Right atrium auricular region (tissue), 2 donors: ENCODE data around the gene C12orf76. TPM values are rescaled to one million over a fixed set of nuclear protein-coding genes. Genes with fewer than 3 reads are reported as not detected.

ENCODE experiments used
- DNase-seq: peaks from one replicate; pipeline ENCODE4 v3.0.0-alpha.2; 2019; ENCODE audit warnings: low spot score
- H3K27ac ChIP-seq, 2 donors: fragments of 200-600 bp; sonication (generic); 1 replicate in 1 of 2; 2 replicates in 1 of 2; pipeline ENCODE4 v1.5.1; 2016 to 2019
- H3K27me3 ChIP-seq, 2 donors: fragments of 200-600 bp; sonication (generic); one replicate each; pipeline versions ENCODE4 v1.5.1 to v1.6.0; 2017 to 2019
- H3K36me3 ChIP-seq: fragments of 200-600 bp; sonication (generic); one replicate; pipeline ENCODE4 v1.5.1; 2016
- H3K4me1 ChIP-seq, 2 donors: fragments of 200-600 bp; sonication (generic); one replicate each; pipeline versions ENCODE4 v1.5.1 to v1.6.0; 2017 to 2019
- H3K4me3 ChIP-seq, 2 donors: fragments of 200-600 bp; sonication (generic); 1 replicate in 1 of 2; 2 replicates in 1 of 2; pipeline ENCODE4 v1.5.1; 2017 to 2019; ENCODE audit warnings: mild to moderate bottlenecking in 1 of 2, moderate library complexity in 1 of 2
- H3K9me3 ChIP-seq, 2 donors: fragments of 200-600 bp; sonication (generic); one replicate each; pipeline ENCODE4 v1.5.1; 2019
- total RNA-seq, 2 donors: library from RNA; depleted of rRNA; stranded (reverse); fragments of >200 nt; gene quantifications; one replicate each; pipeline ENCODE4 v1.1.0, GENCODE V29; 2016
- TF ChIP-seq, protein P1 (sequence below), 2 donors: fragments of 200-600 bp; sonication (generic); IDR thresholded peaks; one replicate each; pipeline ENCODE4 v1.5.1; 2019; ENCODE audit warnings: antibody characterized with exemption in 2 of 2

C12orf76 gene
- total RNA-seq, 2 donors from 2014 or later: 8.6 to 9.0 TPM

GRCh38 chr12:109996483-109996853 is 51.9 kb downstream of the C12orf76 start:
- Histone ChIP-seq H3K27ac (peak overlapping the region; percentile 80 to 89), H3K4me1 (peaks cover 0 to 36% of the 10 kb centered on the region in 2 donors)

GRCh38 chr12:109995686-109996482 is 52.4 kb downstream of the C12orf76 start, which contains the start of gene GIT2:
Gene GIT2 (minus strand): TSS chr12:109996368. CDS start chr12:109996224, 144 bp downstream.
- TF ChIP-seq, protein P1, sequence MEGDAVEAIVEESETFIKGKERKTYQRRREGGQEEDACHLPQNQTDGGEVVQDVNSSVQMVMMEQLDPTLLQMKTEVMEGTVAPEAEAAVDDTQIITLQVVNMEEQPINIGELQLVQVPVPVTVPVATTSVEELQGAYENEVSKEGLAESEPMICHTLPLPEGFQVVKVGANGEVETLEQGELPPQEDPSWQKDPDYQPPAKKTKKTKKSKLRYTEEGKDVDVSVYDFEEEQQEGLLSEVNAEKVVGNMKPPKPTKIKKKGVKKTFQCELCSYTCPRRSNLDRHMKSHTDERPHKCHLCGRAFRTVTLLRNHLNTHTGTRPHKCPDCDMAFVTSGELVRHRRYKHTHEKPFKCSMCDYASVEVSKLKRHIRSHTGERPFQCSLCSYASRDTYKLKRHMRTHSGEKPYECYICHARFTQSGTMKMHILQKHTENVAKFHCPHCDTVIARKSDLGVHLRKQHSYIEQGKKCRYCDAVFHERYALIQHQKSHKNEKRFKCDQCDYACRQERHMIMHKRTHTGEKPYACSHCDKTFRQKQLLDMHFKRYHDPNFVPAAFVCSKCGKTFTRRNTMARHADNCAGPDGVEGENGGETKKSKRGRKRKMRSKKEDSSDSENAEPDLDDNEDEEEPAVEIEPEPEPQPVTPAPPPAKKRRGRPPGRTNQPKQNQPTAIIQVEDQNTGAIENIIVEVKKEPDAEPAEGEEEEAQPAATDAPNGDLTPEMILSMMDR (IDR thresholded peaks at IDR 0.05): peak in 1 of 2 donors; percentile 11
- Histone ChIP-seq H3K9me3 (no peaks in the 10 kb centered on the region), H3K27ac (peak within 1 kb of the TSS; percentile 80 to 89), H3K4me1 (peaks cover 0 to 36% of the 10 kb centered on the region in 2 donors), H3K27me3 (no peaks in the 10 kb centered on the region), H3K4me3 (peak within 1 kb of the TSS; percentile 97 to 100), H3K36me3 (peaks cover 2% of the 10 kb centered on the region)
- peak; percentile 97 for DNase-seq

More at GRCh38 chr12:109996483-109996853, 51.9 kb downstream of the C12orf76 start:
- no peaks in the 10 kb centered on the region for H3K9me3 ChIP-seq
- H3K27me3 ChIP-seq: no peaks in the 10 kb centered on the region
- TF ChIP-seq, protein P1 (IDR thresholded peaks at IDR 0.05): no peak
- peak overlapping the region; percentile 97 to 100 for H3K4me3 ChIP-seq
- H3K36me3 ChIP-seq: no peaks in the 10 kb centered on the region
- peak; percentile 4 for DNase-seq

DNA sequence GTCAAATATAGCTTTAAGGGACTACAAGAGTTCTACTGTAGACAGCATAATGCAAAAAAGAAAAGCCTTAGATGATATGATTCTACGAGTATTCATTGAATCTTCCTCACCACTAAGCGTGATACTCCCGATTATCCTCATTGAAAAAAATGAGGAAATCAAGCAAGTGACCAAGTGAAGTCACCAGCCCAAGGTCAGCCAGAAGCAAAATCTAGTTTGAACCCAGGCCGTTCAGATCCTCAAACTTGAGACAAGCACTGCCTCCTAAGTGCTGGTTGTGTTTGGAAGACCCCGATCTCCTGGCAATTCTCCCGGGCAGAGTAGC is 53.0 kb downstream of the C12orf76 start:
- TF ChIP-seq, protein P1 (IDR thresholded peaks at IDR 0.05): no peak
- H3K36me3 ChIP-seq: peaks cover 8% of the 10 kb centered on the region
- peak overlapping the region; percentile 80 to 89 for H3K27ac ChIP-seq
- H3K9me3 ChIP-seq: no peaks in the 10 kb centered on the region
- H3K4me3 ChIP-seq: peak overlapping the region; percentile 97 to 100
- peaks cover 0 to 34% of the 10 kb centered on the region in 2 donors for H3K4me1 ChIP-seq
- no peaks in the 10 kb centered on the region for H3K27me3 ChIP-seq
- DNase-seq: peak; percentile 57

DNA sequence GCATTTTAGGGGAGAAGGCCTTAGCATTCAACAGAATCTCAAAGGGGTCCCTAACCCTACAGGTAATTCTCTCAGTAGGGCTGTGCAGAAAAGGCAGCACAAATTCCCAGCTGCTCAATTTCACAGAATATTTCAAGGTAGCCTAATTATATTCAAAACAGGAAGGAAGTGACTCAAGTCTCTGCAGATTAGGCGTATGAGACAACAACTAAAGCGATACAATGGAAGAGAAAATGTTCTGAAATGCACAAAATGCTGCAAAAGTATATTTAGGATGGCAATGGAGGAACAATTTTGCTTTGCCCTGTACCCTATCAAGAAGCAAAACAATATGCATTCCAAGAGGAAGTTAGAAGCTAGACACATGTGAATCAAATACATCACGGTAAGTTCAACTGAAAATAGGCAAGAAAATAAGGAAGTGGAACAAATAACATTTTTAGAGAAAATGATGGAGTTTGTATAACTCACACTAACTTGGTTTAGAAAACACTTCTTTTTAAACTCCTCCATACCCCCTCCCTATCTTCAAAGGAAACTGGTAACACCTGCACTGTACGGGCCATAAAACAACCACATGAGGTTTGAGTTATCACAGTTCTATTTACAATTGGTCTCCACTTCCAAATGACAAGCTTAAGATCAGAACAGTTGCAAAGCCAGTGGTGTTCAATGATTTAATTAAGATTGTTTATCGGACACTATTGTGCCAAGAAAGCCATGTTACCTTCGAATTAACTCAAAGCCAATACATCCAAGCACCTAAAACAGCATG is 53.7 kb downstream of the C12orf76 start:
- Histone ChIP-seq H3K4me1 (peaks cover 0 to 30% of the 10 kb centered on the region in 2 donors), H3K9me3 (no peaks in the 10 kb centered on the region), H3K27ac (peak overlapping the region in 1 of 2 donors; percentile 89), H3K4me3 (peak overlapping the region; percentile 97 to 100), H3K36me3 (peaks cover 9% of the 10 kb centered on the region), H3K27me3 (no peaks in the 10 kb centered on the region)
- TF ChIP-seq, protein P1 (IDR thresholded peaks at IDR 0.05): no peak
- DNase-seq: peak; percentile 1

- Histone ChIP-seq H3K4me1 (peaks cover 0 to 27% of the 10 kb centered on the region in 2 donors), H3K27me3 (no peaks in the 10 kb centered on the region), H3K9me3 (no peaks in the 10 kb centered on the region), H3K36me3 (peaks cover 16% of the 10 kb centered on the region), H3K4me3 (no peak overlapping the region), H3K27ac (no peak overlapping the region)
- TF ChIP-seq, protein P1 (IDR thresholded peaks at IDR 0.05): no peak
- no peak for DNase-seq
These were observed 55.2 kb downstream of the C12orf76 start for GRCh38 chr12:109993091-109993490.
